OCI-LY3 (cell line): ENCODE results near the gene ADM.
A peak's percentile ranks its signal among the peaks of the same experiment; 100 is the strongest.

ENCODE experiments used
- H2AFZ ChIP-seq: fragments of 200-600, 300-600 bp; shearing (Covaris generic); 2 replicates; pipeline ENCODE4 v1.6.0; 2014; ENCODE audit warnings: antibody characterized with exemption, low read depth, low read length
- H3K27ac ChIP-seq: fragments of 200-600, 300-600 bp; sonication (generic); 2 replicates; pipeline ENCODE4 v1.5.1; 2014; ENCODE audit warnings: mild to moderate bottlenecking, low read length, moderate library complexity, mixed read lengths
- H3K27me3 ChIP-seq: fragments of 200-600, 300-600 bp; sonication (generic); 2 replicates; pipeline ENCODE4 v1.6.1; 2014; ENCODE audit warnings: low read depth, low read length, mixed read lengths
- H3K36me3 ChIP-seq: fragments of 200-600, 300-600 bp; sonication (generic); replicated peaks from 2 replicates; pipeline ENCODE3; 2014; ENCODE audit warnings: low read depth, low read length, mixed read lengths
- H3K4me1 ChIP-seq: fragments of 300-600, 200-600 bp; sonication (generic); 2 replicates; pipeline ENCODE4 v1.6.1; 2014; ENCODE audit warnings: low read length, mixed read lengths
- H3K4me2 ChIP-seq: fragments of 200-600, 300-600 bp; sonication (generic); 2 replicates; pipeline ENCODE4 v1.6.1; 2014; ENCODE audit warnings: low read length, mixed read lengths
- H3K4me3 ChIP-seq: fragments of 300-600, 200-600 bp; sonication (generic); 2 replicates; pipeline ENCODE4 v1.5.1; 2014; ENCODE audit warnings: antibody characterized with exemption, mild to moderate bottlenecking, low read length, moderate library complexity
- H3K79me2 ChIP-seq: fragments of 300-600, 200-600 bp; shearing (Covaris generic); 2 replicates; pipeline ENCODE4 v1.6.1; 2014; ENCODE audit warnings: mild to moderate bottlenecking, low read length, mixed read lengths
- H3K9ac ChIP-seq: fragments of 300-600, 200-600 bp; shearing (Covaris generic); 2 replicates; pipeline ENCODE4 v1.6.0; 2014; ENCODE audit warnings: mild to moderate bottlenecking, low read length, moderate library complexity
- H3K9me3 ChIP-seq: fragments of 200-600, 300-600 bp; shearing (Covaris generic); 2 replicates; pipeline ENCODE4 v1.6.1; 2014; ENCODE audit warnings: low read length, mixed read lengths; ENCODE audit not compliant: insufficient read depth
- H4K20me1 ChIP-seq: fragments of 200-600, 300-600 bp; sonication (generic); 2 replicates; pipeline ENCODE4 v1.6.1; 2016; ENCODE audit warnings: low read length, mixed read lengths; ENCODE audit not compliant: insufficient read depth
- CTCF ChIP-seq: fragments of 200-600, 300-600 bp; sonication (generic); IDR thresholded peaks from 2 replicates; pipeline ENCODE4 v1.5.1; 2014; ENCODE audit warnings: antibody characterized with exemption, low read length, low read depth
- EZH2phosphoT487 ChIP-seq: fragments of 200-600 bp; shearing (Covaris generic); IDR thresholded peaks from 2 replicates; pipeline ENCODE4 v1.6.1; 2018; ENCODE audit warnings: antibody characterized with exemption, mixed run types, low read depth

The ADM gene

GRCh38 chr11:10305262-10305963 lies 540 bp downstream of the ADM start:
- Histone ChIP-seq H3K27ac (no peak overlapping the region), H3K4me1 (peaks cover 43% of the 10 kb centered on the region), H3K79me2 (no peaks in the 10 kb centered on the region), H4K20me1 (no peaks in the 10 kb centered on the region), H3K4me3 (peak overlapping the region; percentile 78), H3K27me3 (peaks cover 85% of the 10 kb centered on the region), H3K36me3 (no peaks in the 10 kb centered on the region), H3K9me3 (no peaks in the 10 kb centered on the region), H2AFZ (no peak overlapping the region), H3K4me2 (peak overlapping the region; percentile 61), H3K9ac (no peak overlapping the region; the same call in 1 of the 2 replicates)
- TF ChIP-seq EZH2phosphoT487: no peak
- TF ChIP-seq CTCF: no peak

- Histone ChIP-seq H3K4me2 (no peak overlapping the region), H3K4me3 (peak overlapping the region; percentile 78; the same call in 1 of the 2 replicates), H3K9me3 (no peaks in the 10 kb centered on the region), H3K4me1 (peaks cover 48% of the 10 kb centered on the region), H2AFZ (no peak overlapping the region), H3K9ac (no peak overlapping the region), H3K27ac (no peak overlapping the region), H3K79me2 (no peaks in the 10 kb centered on the region), H3K36me3 (no peaks in the 10 kb centered on the region), H4K20me1 (no peaks in the 10 kb centered on the region), H3K27me3 (peaks cover 77% of the 10 kb centered on the region)
- TF ChIP-seq EZH2phosphoT487 (no peak), CTCF (no peak)
Measured at GRCh38 chr11:10305964-10306918, 1.4 kb downstream of the ADM start.

GRCh38 chr11:10307022-10307399 lies 2.1 kb downstream of the ADM start:
- Histone ChIP-seq H3K27ac (no peak overlapping the region), H3K4me1 (peaks cover 48% of the 10 kb centered on the region), H3K36me3 (peaks cover 7% of the 10 kb centered on the region), H4K20me1 (no peaks in the 10 kb centered on the region), H3K4me2 (peak overlapping the region; percentile 93), H3K9ac (no peak overlapping the region), H3K79me2 (no peaks in the 10 kb centered on the region), H3K27me3 (peaks cover 74% of the 10 kb centered on the region), H3K4me3 (peak overlapping the region; percentile 78; the same call in 1 of the 2 replicates), H2AFZ (no peak overlapping the region), H3K9me3 (0 out of 2 replicates have a peak, but pooled peaks cover 4% of the 10 kb centered on the region)
- TF ChIP-seq EZH2phosphoT487 (no peak), CTCF (no peak)
